PC-9 (cell line): ENCODE data around the gene ACOT2. TPM values are rescaled to one million over a fixed set of nuclear protein-coding genes. Genes with fewer than 3 reads are reported as not detected.
"Not testable (repeated sequence)": the region's sequence is repeated elsewhere in the genome, so short reads cannot be mapped to it uniquely, and the experiment has no call there.

Experiments used
- BruUV-seq: library from RNA; stranded (reverse); fragments of 400-500 nt; replicated peaks from 2 replicates; lab custom pipeline; 2021; lab: Mats Ljungman, UMichigan
- CTCF ChIA-PET: fragments of 300-600 bp; sonication (Branson Sonifier 250); formaldehyde crosslinking; loops from one replicate; lab custom pipeline; 2022; ENCODE audit warnings: antibody characterized with exemption; lab: Charles Lee
- POLR2A ChIA-PET: fragments of 300-600 bp; sonication (Branson Sonifier 250); formaldehyde crosslinking; loops from one replicate; lab custom pipeline; 2022; ENCODE audit warnings: antibody characterized with exemption; ENCODE audit not compliant: unreplicated experiment; lab: Charles Lee
- DNase-seq, 2 experiments: peaks; one replicate each; pipeline versions ENCODE4 v3.0.0 to v3.0.0-alpha.2; 2015 to 2022; ENCODE audit warnings: mixed read lengths in 1 of 2
- H2AFZ ChIP-seq: fragments of 200-600 bp; sonication (generic); 2 replicates; pipeline ENCODE4 v1.8.1; 2017; ENCODE audit warnings: antibody characterized with exemption
- H3F3A ChIP-seq: fragments of 200-600 bp; sonication (generic); 2 replicates; pipeline ENCODE4 v1.8.1; 2017; ENCODE audit warnings: antibody characterized with exemption, mild to moderate bottlenecking, low read depth; ENCODE audit not compliant: insufficient read depth
- H3K27ac ChIP-seq: fragments of 200-600 bp; sonication (generic); 2 replicates; pipeline ENCODE4 v1.6.1; 2016; ENCODE audit warnings: mixed run types
- H3K27me3 ChIP-seq: fragments of 200-600 bp; sonication (generic); 2 replicates; pipeline ENCODE4 v1.6.1; 2016; ENCODE audit warnings: low read depth, mixed run types; ENCODE audit not compliant: insufficient read depth
- H3K36me3 ChIP-seq: fragments of 200-600 bp; sonication (generic); 2 replicates; pipeline ENCODE4 v1.6.1; 2016; ENCODE audit warnings: low read depth, mixed run types
- H3K4me1 ChIP-seq: fragments of 200-600 bp; sonication (generic); replicated peaks from 2 replicates; pipeline ENCODE4 v1.6.1; 2016; ENCODE audit warnings: mixed run types; ENCODE audit not compliant: insufficient read depth
- H3K4me2 ChIP-seq: fragments of 200-600 bp; sonication (generic); 2 replicates; pipeline ENCODE4 v1.6.1; 2017; ENCODE audit warnings: mixed run types
- H3K4me3 ChIP-seq: fragments of 200-600 bp; sonication (generic); 2 replicates; pipeline ENCODE4 v1.6.1; 2016; ENCODE audit warnings: mixed run types
- H3K79me2 ChIP-seq: fragments of 200-600 bp; sonication (generic); 2 replicates; pipeline ENCODE4 v1.6.1; 2017; ENCODE audit warnings: low read depth, mixed run types
- H3K9me2 ChIP-seq: fragments of 200-600 bp; sonication (generic); 2 replicates; pipeline ENCODE4 v1.8.1; 2017; ENCODE audit warnings: mild to moderate bottlenecking; ENCODE audit not compliant: insufficient read depth
- H3K9me3 ChIP-seq: fragments of 200-600 bp; sonication (generic); 2 replicates; pipeline ENCODE4 v1.8.1; 2016; ENCODE audit warnings: low read depth; ENCODE audit not compliant: insufficient read depth
- H4K20me1 ChIP-seq: fragments of 200-600 bp; sonication (generic); 2 replicates; pipeline ENCODE4 v1.8.1; 2017; ENCODE audit not compliant: insufficient read depth
- EZH2 ChIP-seq: fragments of 200-600 bp; sonication (generic); IDR thresholded peaks from 2 replicates; pipeline ENCODE4 v1.8.0; 2017; ENCODE audit warnings: antibody characterized with exemption, low read depth
- intact Hi-C: fragments of 100-400 bp; cut with micrococcal nuclease; formaldehyde crosslinking; loops from one replicate; pipeline ENCODE4 v1.10.0; 2022; ENCODE audit not compliant: unreplicated experiment
- total RNA-seq: library from RNA; stranded (reverse); gene quantifications from 2 replicates; pipeline ENCODE4 v1.2.3, GENCODE V29; 2021
- TF ChIP-seq, protein P1 (sequence below): fragments of 200-600 bp; sonication (generic); conservative IDR thresholded peaks from 2 replicates; pipeline ENCODE4 v1.6.1; 2017; ENCODE audit warnings: mixed run types, antibody characterized with exemption, mild to moderate bottlenecking, moderate library complexity

The ACOT2 gene
- total RNA-seq, 1 experiment from 2014 or later: 7.2 TPM

GRCh38 chr14:73567951-73568885, 795 bp upstream of the ACOT2 start:
- Histone ChIP-seq H2AFZ (peak overlapping the region; percentile 92; the same call in 1 of the 2 replicates), H3K4me3 (peak overlapping the region; percentile 65)
- intact Hi-C loops: loop anchor here (2.0 kb wide), 1 partner anchor 65 kb away; no protein-coding TSS in a partner anchor

GRCh38 chr14:73568886-73569184, 178 bp upstream of the ACOT2 start:
- CTCF ChIA-PET: interaction anchor here (0.5 to 1.5 kb wide), 4 partner anchors 42 to 104 kb away, joined by 3 to 8 read pairs (median 4); no protein-coding TSS in a partner anchor
- H3K9me3 ChIP-seq, H3K9me2 ChIP-seq, DNase-seq, H3K36me3 ChIP-seq, H3K27me3 ChIP-seq, H4K20me1 ChIP-seq: not testable (repeated sequence)
- Histone ChIP-seq H3F3A (peaks cover 27% of the 10 kb centered on the region; the same call in 1 of the 2 replicates), H3K27ac (peak overlapping the region; percentile 60), H3K79me2 (peaks cover 28% of the 10 kb centered on the region), H3K4me3 (peak overlapping the region; percentile 65), H2AFZ (peak overlapping the region; percentile 92), H3K4me1 (peaks cover 27% of the 10 kb centered on the region), H3K4me2 (peak overlapping the region; percentile 91)
- POLR2A ChIA-PET: interaction anchor here (0.6 to 1.1 kb wide), 5 partner anchors 34 to 1875 kb away, joined by 3 to 13 read pairs (median 6); partner anchors contain the start of gene PTGR2
- TSS peak; percentile 36 for BruUV-seq
- intact Hi-C loops: loop anchor here (2.0 kb wide), 1 partner anchor 64 kb away; no protein-coding TSS in a partner anchor

More at GRCh38 chr14:73567951-73568885, 795 bp upstream of the ACOT2 start:
- H3K4me2 ChIP-seq: peak overlapping the region; percentile 91
- peak overlapping the region; percentile 60 for H3K27ac ChIP-seq
- ChIA-PET CTCF (interaction anchor here (0.5 to 1.5 kb wide), 7 partner anchors 42 to 395 kb away, joined by 3 to 8 read pairs (median 3); no protein-coding TSS in a partner anchor), POLR2A (interaction anchor here (0.6 to 1.1 kb wide), 6 partner anchors 34 to 1876 kb away, joined by 3 to 13 read pairs (median 6); partner anchors contain the start of gene PTGR2)
- H3K4me1 ChIP-seq: peaks cover 27% of the 10 kb centered on the region
- no peaks in the 10 kb centered on the region for H3K27me3 ChIP-seq
- DNase-seq: peak in 1 of 2 experiments; percentile 78
- H3K9me3 ChIP-seq: peaks cover 3% of the 10 kb centered on the region; the same call in 1 of the 2 replicates
- H4K20me1 ChIP-seq: no peaks in the 10 kb centered on the region
- TF ChIP-seq EZH2: no peak
- TF ChIP-seq, protein P1, sequence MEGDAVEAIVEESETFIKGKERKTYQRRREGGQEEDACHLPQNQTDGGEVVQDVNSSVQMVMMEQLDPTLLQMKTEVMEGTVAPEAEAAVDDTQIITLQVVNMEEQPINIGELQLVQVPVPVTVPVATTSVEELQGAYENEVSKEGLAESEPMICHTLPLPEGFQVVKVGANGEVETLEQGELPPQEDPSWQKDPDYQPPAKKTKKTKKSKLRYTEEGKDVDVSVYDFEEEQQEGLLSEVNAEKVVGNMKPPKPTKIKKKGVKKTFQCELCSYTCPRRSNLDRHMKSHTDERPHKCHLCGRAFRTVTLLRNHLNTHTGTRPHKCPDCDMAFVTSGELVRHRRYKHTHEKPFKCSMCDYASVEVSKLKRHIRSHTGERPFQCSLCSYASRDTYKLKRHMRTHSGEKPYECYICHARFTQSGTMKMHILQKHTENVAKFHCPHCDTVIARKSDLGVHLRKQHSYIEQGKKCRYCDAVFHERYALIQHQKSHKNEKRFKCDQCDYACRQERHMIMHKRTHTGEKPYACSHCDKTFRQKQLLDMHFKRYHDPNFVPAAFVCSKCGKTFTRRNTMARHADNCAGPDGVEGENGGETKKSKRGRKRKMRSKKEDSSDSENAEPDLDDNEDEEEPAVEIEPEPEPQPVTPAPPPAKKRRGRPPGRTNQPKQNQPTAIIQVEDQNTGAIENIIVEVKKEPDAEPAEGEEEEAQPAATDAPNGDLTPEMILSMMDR: no peak
- peaks cover 28% of the 10 kb centered on the region for H3K79me2 ChIP-seq
- H3K9me2 ChIP-seq: no peaks in the 10 kb centered on the region
- BruUV-seq: no TSS peak
- peaks cover 27% of the 10 kb centered on the region; the same call in 1 of the 2 replicates for H3F3A ChIP-seq
- H3K36me3 ChIP-seq: no peaks in the 10 kb centered on the region

- POLR2A ChIA-PET: interaction anchor here (0.5 to 1.0 kb wide), 2 partner anchors 11 to 31 kb away, joined by 3 to 9 read pairs; no protein-coding TSS in a partner anchor
- H3K27me3 ChIP-seq, H3K9me2 ChIP-seq, H3K9me3 ChIP-seq, H2AFZ ChIP-seq, H4K20me1 ChIP-seq, intact Hi-C loops, BruUV-seq, H3K36me3 ChIP-seq, H3K4me2 ChIP-seq, H3K27ac ChIP-seq, H3K4me3 ChIP-seq: not testable (repeated sequence)
- Histone ChIP-seq H3F3A (peaks cover 28% of the 10 kb centered on the region; the same call in 1 of the 2 replicates), H3K4me1 (peaks cover 34% of the 10 kb centered on the region), H3K79me2 (peaks cover 28% of the 10 kb centered on the region)
- TF ChIP-seq, protein P1: peak; percentile 46
- CTCF ChIA-PET: interaction anchor here (0.6 to 1.6 kb wide), 9 partner anchors 31 to 406 kb away, joined by 3 to 23 read pairs (median 4); partner anchors contain the start of gene RIOX1
- peak in 1 of 2 experiments; percentile 74 for DNase-seq
These were observed 1.9 kb downstream of the ACOT2 start for GRCh38 chr14:73570913-73571312.

DNA sequence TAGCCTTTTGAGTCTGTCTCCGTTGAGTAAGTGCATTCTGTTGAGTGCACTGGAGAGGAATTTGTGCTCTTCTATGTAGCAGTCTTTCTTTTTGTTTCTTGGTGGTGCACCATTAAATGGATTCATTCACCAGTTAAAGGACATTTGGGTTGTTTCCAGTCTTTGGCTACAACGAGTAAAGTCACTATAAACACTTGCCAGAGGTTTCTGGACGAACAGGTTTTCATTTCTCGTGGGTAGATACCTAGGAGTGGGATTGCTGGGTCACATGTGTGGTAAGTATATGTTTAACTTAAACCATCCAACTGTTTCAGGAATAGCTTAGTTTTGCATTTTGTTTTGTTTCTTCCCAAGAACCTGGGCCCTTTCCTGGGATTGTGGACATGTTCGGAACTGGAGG, 4.0 kb downstream of the ACOT2 start:
- H4K20me1 ChIP-seq, intact Hi-C loops, DNase-seq, H3K27me3 ChIP-seq, H2AFZ ChIP-seq, H3K27ac ChIP-seq, CTCF ChIA-PET, H3K4me2 ChIP-seq, POLR2A ChIA-PET, H3K9me3 ChIP-seq, H3K9me2 ChIP-seq, BruUV-seq, H3K36me3 ChIP-seq, H3K4me3 ChIP-seq: not testable (repeated sequence)
- peaks cover 34% of the 10 kb centered on the region for H3K4me1 ChIP-seq
- peaks cover 13% of the 10 kb centered on the region for H3K79me2 ChIP-seq
- H3F3A ChIP-seq: peaks cover 27% of the 10 kb centered on the region; the same call in 1 of the 2 replicates

DNA sequence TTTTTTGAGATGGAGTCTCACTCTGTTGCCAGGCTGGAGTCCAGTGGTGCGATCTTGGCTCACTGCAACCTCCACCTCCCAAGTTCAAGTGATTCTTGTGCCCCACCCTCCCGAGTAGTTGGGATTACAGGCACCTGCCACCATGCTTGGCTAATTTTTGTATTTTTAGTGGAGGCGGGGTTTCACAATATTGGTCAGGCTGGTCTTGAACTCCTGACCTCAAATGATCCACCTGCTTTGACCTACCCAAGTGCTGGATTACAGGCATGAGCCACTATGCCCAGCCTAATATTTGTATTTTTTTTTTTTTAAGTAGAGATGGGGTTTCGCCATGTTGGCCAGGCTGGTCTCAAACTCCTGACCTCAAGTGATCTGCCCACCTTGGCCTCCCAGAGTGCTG, 4.7 kb downstream of the ACOT2 start:
- POLR2A ChIA-PET: interaction anchor here (0.7 kb wide), 1 partner anchor 1049 kb away, joined by 5 read pairs; no protein-coding TSS in a partner anchor
- CTCF ChIA-PET, H3K4me3 ChIP-seq, DNase-seq, H3K27ac ChIP-seq, BruUV-seq, H3K9me3 ChIP-seq, H3K27me3 ChIP-seq, intact Hi-C loops, H4K20me1 ChIP-seq, H3K36me3 ChIP-seq, H2AFZ ChIP-seq, H3K9me2 ChIP-seq, H3K4me2 ChIP-seq, H3K79me2 ChIP-seq: not testable (repeated sequence)
- Histone ChIP-seq H3K4me1 (peaks cover 27% of the 10 kb centered on the region), H3F3A (peaks cover 20% of the 10 kb centered on the region; the same call in 1 of the 2 replicates)
